ENCODE results near the gene CHRDL2.

The CHRDL2 gene

DNA sequence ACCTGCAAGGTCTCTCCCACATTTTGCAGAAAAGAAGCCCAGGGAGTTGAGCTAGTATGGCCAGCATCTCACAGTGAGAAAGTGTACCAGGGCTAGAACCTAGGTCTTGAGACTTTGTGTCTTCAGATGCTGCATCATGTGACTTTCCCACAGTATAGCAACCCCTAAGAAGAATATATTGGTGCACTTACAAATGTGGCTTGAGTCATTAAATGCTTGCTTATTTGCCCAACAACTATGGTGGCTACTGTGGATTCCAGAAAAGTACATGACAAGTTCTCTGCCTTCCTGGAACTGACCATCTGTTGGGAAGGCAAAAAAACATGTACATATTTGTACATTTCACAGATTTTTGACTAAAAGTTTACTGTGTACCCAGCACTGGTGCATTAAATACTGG lies 83.8 kb downstream of the CHRDL2 start:
- TF ChIP-seq YY1 (IDR thresholded peaks at IDR 0.05; ENCODE audit: insufficient read depth, insufficient read length) (no peak), ZNF274 (IDR thresholded peaks at IDR 0.05; ENCODE audit: low read depth, low read length) (no peak)
- Histone ChIP-seq H3K27me3 (ENCODE audit: insufficient read depth, insufficient read length) (no peaks in the 10 kb centered on the region), H3K9ac (ENCODE audit: insufficient read length, low read depth) (no peak overlapping the region), H3K4me3 (ENCODE audit: insufficient read length, low read depth) (no peak overlapping the region), H3K36me3 (ENCODE audit: insufficient read depth, insufficient read length, low read length) (peaks cover 20% of the 10 kb centered on the region), H3K4me1 (ENCODE audit: insufficient read depth, insufficient read length) (peaks cover 3% of the 10 kb centered on the region), H3K9me3 (ENCODE audit: insufficient read depth, low read length) (no peaks in the 10 kb centered on the region)
- no peak for DNase-seq (ENCODE audit: low read depth, low spot score)

DNA sequence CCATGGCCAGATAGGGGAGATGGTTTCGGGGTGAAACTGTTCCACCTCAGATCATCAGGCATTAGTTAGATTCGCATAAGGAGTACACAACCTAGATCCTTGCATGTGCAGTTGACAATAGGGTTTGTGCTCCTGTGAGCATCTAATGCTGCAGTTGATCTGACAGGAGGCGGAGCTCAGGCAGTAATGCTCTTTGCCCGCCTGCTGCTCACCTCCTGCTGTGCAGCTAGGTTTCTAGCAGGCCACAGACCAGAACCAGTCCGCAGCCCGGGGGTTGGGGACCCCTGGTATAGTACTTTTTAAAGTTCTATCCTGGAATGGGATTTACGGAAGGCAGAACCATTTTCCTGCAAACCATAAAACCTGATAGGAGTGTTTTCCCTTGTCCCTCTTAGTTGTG lies 84.3 kb downstream of the CHRDL2 start:
- Histone ChIP-seq H3K4me1 (ENCODE audit: insufficient read depth, insufficient read length) (peaks cover 3% of the 10 kb centered on the region), H3K9ac (ENCODE audit: insufficient read length, low read depth) (no peak overlapping the region), H3K4me3 (ENCODE audit: insufficient read length, low read depth) (no peak overlapping the region), H3K36me3 (ENCODE audit: insufficient read depth, insufficient read length, low read length) (peaks cover 25% of the 10 kb centered on the region), H3K27me3 (ENCODE audit: insufficient read depth, insufficient read length) (no peaks in the 10 kb centered on the region), H3K9me3 (ENCODE audit: insufficient read depth, low read length) (no peaks in the 10 kb centered on the region)
- TF ChIP-seq SUZ12 (IDR thresholded peaks at IDR 0.05; ENCODE audit: extremely low read depth, insufficient read depth, insufficient read length) = no peak
- TF ChIP-seq YY1 (IDR thresholded peaks at IDR 0.05; ENCODE audit: insufficient read depth, insufficient read length) = no peak
- TF ChIP-seq ZNF274 (IDR thresholded peaks at IDR 0.05; ENCODE audit: low read depth, low read length) = no peak
- DNase-seq (ENCODE audit: low read depth, low spot score) = no peak

All from NT2/D1 (cell line).